Measurements from ENCODE around the gene ITGA5.
"Not testable (repeated sequence)": the region's sequence is repeated elsewhere in the genome, so short reads cannot be mapped to it uniquely, and the experiment has no call there.

ITGA5 gene

DNA sequence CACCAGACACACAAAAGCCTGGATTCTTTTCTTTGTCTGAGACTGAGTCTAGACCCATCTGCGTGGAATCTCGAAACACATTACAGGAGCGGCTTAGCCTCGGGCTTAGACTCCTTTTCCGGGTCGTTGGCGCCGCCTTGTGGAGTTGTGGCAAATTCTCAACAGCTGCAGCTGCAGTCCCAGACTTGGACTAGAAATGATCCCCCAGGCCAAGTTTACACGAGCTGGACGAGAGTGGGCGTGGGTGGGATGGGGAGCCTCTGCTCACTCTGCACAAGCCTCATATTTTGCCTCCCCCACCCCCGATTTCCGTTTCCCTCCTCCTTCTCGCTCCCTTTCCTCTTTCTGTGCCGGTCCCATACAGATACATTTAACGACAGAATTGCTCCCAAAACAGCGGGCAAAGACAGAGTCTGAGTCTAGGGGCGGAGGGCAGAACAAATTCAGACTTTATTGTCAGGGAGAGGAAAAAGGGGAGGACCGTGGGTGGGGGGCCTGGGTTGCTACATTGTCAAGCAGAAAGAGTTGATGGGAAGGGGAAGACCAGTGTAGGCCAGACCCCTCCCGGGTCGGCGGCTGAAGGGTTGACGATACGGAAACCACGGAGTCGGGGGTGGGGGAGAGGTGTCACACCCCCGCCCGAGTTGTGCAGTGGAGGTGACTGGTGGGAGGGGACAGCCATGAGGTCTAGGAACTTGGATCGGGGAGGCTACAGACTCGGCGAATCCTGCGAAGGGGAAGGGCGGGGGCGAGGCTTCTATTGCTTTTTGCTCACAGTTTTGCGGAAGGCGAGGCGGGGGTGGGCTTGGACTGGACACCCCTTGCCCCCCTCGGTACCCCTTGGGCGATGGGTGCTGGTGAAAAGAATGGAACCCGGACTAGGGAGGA, 50.1 kb downstream of the ITGA5 start:
- DNase-seq = peak; percentile 89 to 93

DNA sequence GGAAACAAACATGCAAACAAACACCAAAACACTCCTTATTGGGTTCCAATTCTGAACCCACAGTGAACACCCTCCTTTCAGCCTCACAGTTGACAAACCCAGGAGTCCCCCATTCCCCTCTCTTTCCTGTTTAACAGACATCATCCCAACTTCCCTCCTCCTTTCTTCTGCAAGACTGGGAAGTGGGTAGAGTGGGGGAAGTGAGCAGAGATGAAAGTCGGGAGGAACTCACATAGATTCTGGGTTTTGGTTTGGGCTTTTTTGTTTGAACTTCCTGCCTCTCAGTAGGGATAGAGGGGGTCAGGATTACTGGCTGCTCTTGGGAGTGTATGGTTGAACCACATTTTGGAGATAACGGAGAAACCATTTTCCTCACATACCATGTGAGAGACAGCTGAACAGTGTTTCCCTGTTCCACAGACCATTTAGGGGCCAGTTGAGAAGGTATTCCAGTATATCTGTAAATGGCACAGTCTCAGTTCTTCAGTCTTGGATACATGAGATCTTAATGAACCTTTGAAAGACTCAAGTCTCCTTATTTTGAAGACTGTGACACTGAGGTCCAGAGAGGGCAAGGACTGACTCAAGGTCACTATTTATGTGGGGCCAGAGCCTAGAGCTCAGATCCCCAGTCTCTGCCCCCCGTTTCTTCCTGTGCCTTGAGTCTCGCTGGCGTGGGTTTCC, 50.9 kb downstream of the ITGA5 start:
- no peak for DNase-seq

DNA sequence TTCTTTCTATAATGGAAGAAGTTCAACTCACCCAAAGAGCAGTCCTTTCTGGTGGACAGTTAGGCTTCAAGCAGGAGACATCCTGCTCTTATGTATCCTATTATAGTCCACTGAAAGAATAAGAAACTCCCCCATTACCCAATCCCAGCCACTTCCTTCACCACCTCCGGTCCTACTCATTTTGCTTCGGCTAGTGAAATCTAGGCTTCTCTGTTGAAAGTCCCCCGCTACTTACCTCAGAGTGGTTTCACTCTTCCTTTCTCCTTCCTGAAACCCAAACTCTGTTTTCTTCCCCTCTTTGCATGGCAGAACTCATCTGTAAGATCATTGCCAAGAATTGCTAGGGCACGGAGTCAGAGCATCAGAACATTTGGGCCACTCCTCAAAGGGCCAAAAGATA, 54.7 kb downstream of the ITGA5 start, which contains the start of gene GPR84:
Gene GPR84 (minus strand): TSS at position 74 of the 400 bp plus-strand sequence. CDS start 635 bp downstream, outside the sequence.
- no peak for DNase-seq

DNA sequence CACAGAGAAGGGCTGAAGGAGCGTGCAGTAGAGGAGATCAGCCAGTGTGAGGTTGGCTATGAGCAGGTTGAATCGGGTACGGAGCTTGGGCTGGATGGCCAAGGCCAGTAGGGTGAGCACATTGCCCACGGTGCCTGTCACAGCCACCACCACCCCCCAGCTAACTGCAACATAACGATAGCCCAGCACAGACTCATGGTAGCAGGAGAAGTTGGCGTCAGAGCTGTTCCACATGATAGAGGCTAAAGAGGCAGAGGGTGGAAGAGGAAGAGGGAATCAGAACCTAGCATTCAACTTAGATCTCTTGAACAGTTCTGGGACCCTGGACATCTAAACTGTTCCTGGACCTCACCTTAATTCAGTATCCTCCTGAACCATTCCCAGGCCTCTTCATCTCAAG, 55.4 kb downstream of the ITGA5 start:
- DNase-seq = no peak

GRCh38 chr12:54363047-54363446, 56.0 kb downstream of the ITGA5 start:
- no peak for DNase-seq

GRCh38 chr12:54360717-54361456, 58.2 kb downstream of the ITGA5 start:
- DNase-seq = peak; percentile 53 to 57

- DNase-seq = no peak
Measured at GRCh38 chr12:54359762-54360351, 59.2 kb downstream of the ITGA5 start.

- DNase-seq = peak; percentile 89 to 92
Measured at GRCh38 chr12:54358945-54359761, 59.9 kb downstream of the ITGA5 start.

- DNase-seq = peak; percentile 43 to 51
Measured at GRCh38 chr12:54358191-54358944, 60.7 kb downstream of the ITGA5 start.

DNA sequence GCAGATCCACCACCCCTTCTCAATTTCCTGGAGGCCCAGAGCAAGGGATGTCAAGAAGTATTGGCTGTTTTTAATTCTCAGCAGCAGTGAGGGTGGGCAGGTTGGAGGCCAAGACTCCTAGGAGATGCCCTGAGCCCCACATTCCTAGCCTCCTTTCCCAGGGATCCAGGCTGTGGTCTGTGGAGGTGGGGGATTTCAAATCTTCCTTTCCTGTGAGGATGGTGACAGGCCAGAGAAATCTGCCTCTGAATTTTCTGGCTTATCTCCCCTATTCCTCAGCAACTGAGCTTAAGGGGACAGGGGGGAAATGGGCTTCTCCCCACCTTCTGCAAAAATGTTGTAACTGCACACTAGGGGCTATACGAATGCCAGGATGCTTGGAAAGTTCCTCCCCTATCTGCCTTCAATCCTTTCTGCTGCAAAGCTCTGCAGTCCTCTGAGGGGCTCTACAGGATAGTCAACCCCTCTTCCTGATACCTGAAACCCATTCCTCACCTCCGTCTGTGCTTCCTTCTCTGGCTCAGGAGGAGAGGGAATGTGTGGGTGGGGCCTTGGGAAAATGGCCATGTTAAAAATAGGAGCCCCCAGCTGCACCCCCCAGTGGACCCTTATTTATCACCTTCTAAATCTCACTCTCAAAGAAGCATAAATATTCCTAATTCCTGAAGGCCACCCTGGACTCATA, 61.4 kb downstream of the ITGA5 start:
- DNase-seq = no peak

DNA sequence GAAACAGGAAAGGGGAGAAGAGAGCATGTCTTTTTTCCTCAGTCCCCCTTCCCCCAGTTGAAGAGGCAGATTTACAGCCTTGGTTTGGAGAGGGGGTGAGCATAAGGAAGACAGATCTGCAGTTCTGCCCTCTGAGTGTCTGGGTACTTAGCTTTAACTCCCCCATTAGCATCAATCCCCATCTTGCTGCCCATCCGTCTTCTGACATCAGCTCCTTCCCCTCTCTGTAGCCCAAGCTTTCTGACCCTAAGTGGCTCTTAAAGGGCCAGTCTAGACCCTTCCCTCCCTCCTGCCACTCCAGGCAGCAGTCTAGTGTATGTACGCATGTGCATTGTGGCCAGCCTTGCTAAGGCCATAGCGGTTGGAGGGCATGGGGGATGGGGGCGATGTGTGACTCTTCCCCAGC, 62.1 kb downstream of the ITGA5 start:
- DNase-seq = no peak

DNA sequence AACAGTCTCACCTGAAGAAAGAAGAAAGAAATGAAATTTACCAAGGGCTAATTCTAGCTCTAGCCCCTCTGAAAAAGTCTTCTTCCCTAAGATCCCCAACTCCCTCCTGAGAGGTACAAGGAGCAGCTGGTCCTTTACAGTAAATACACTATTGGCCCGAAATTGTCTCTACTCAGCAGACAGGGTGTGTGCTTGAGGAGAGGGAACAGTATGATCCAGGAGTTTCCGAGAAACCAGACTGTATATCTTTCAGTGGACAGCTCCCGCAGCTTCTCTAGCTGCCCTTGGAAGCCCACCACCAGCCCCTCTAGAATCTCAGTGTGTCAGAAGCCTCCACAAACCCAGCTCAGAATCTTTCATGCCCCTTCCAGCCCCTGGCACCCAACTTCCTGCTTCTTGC, 62.8 kb downstream of the ITGA5 start:
- DNase-seq = no peak

GRCh38 chr12:54355104-54355815, 63.8 kb downstream of the ITGA5 start:
- no peak for DNase-seq

DNA sequence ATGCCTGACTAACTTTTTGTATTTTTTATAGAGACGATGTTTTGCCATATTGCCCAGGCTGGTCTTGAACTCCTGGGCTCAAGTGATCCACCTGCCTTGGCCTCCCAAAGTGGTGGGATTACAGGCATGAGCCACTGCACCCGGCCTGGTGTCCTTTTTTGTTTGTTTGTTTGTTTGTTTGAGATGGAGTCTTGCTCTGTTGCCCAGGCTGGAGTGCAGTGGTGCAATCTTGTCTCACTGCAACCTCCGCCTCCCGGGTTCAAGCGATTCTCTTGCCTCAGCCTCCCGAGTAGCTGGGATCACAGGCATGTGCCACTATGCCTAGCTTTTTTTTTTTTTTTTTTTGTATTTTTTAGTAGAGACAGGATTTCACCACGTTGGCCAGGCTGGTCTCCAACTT, 64.8 kb downstream of the ITGA5 start:
- not testable (repeated sequence) for DNase-seq

DNA sequence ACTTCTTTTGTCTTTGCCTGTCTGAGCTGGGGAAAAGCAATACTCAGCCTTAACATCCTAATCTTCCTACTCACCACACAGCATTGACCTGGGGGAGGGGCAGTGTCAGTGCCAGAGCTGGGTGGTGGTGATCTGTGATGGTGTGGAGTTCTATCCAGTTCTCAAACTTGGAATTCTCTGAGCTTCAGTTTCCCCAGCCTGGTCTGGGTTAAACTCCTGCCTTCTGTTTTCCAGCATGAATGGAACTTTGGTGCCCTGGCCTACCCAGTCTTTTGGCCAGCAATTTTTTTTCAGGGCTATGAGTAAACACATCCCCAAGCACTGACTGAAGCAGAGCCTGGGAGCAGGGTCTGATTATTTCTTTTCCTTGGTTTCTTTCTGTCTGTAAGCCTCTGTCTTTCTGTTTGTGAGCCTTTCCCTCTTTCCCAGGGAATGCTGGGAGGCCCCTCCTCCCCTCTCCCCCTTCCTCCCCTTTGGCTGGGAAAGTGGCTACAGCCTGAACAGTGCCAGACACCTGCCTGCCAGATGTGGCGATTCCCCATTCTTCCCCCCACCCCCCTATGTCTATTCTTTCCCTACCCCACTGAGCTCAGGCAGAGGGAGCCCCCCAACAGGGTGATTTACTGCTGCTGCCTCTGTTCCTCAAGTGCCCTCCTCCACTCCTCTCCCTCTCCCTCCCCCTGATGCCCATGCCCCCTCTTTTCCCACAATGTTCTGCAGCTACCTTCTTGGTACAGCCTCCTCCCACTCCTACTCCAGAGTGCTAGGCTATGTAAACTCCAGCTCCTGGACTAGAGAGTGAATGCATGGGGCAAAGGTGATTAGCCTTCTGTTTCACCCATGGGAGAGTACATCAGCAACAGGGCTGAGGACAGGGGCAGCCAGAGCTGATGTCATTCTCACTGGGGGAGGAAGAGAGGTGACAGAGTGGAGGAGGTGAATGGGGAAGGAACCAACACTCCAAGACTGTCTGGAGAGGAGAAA, 65.9 kb downstream of the ITGA5 start:
- DNase-seq = no peak

DNA sequence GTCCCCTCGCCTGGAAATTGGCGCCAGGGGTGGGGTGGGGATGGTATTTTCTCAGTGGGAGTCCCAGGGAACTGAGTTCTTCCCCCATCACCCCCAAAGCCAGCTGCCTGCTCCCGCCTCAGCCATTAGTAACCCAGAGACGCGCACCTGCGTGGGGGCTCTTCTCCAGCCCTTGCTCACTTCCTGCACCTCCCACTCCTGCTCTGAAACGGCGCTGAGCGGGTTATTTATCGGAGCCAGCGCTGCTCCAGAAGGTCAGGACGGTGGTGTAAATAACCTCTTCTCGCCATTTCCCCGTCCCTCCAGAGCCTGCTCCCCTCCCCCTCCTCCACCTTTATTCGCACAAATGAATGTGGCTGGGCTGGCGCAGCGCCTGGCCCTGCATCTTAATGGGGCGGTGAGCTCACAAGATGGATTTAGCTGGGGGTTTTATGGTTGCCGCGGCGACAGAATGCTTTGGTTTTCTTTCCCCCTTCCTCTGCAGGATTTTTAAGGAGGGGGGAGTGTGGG, 67.0 kb downstream of the ITGA5 start:
- DNase-seq = peak; percentile 40 to 48

DNA sequence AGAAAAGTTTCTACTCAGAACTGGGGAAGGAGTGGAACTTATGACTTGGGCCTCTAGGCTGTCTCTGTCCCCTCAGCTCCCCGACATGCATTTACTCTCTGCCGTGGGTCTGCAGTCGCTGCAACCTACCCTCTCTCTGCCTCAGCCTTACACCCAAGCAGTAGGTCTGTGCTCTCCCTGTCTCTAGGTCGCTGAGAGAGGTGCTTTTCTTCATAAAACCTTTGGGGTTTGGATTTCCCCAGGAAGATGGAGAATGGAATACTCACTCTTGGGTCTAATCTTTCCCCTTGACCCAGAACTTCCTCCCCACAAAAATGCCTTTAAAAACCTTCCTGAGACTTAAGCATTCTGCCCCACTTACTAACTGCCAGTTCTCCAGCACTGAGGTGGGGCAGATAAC, 67.7 kb downstream of the ITGA5 start:
- DNase-seq = no peak

GRCh38 chr12:54350743-54351142, 68.3 kb downstream of the ITGA5 start:
- DNase-seq = no peak
